Measurements from ENCODE around the gene IFI27L1. TPM values are rescaled to one million over a fixed set of nuclear protein-coding genes. Genes with fewer than 3 reads are reported as not detected.

The IFI27L1 gene
- total RNA-seq, 4 donors from 2014 or later: 6.2 to 22.6 (median 10.3) TPM

DNA sequence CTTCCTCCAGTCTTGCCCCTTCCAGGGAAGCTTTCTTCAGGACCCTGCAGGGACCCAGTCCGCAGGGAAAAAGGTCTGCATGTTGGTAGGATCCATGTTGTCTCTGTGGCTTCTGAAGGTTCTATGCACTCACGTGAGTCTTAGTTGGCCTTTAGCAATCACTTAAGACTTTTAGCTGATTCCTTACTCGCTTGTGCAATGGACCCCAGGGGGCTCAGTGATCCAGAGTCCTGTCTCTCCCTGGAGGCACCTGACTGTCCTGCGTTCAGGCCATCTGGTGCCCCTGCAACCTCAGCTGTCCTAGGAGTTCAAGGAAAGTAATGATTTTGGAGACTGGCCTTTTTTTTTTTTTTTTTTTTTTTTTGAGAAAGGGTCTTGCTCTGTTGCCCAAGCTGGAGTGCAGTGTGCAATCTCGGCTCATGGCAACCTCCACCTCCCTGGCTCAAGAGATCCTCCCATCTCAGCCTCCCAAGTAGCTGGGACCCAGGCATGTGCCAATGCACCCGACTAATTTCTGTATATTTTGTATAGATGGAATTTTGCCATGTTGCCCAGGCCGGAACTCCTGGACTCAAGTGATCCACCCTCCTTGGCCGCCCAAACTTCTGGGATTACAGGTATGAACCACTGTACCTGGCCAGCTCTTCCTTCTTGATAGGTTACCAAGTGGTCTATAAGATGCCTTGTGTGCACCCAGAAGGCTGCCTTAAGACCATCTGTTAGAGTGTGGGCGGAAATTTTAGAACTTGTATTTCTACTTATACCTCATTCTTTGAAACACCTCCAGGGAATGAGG, 43.7 kb downstream of the IFI27L1 start:
- intact Hi-C loops (cut with DNase I; ENCODE audit: low total_unique reads): no loop called here
- H3K4me3 ChIP-seq (ENCODE audit: low read depth, poor library complexity, severe bottlenecking): no peak overlapping the region
- peak in 1 of 2 donors; percentile 39 for DNase-seq (ENCODE audit: low spot score in 2 of 2)
- 80% methylated on average over 8 to 9 of the region's 9 CpGs for WGBS, 2 donors
- no peak for TF ChIP-seq POLR2A (IDR thresholded peaks at IDR 0.05)
- TF ChIP-seq, protein P1, sequence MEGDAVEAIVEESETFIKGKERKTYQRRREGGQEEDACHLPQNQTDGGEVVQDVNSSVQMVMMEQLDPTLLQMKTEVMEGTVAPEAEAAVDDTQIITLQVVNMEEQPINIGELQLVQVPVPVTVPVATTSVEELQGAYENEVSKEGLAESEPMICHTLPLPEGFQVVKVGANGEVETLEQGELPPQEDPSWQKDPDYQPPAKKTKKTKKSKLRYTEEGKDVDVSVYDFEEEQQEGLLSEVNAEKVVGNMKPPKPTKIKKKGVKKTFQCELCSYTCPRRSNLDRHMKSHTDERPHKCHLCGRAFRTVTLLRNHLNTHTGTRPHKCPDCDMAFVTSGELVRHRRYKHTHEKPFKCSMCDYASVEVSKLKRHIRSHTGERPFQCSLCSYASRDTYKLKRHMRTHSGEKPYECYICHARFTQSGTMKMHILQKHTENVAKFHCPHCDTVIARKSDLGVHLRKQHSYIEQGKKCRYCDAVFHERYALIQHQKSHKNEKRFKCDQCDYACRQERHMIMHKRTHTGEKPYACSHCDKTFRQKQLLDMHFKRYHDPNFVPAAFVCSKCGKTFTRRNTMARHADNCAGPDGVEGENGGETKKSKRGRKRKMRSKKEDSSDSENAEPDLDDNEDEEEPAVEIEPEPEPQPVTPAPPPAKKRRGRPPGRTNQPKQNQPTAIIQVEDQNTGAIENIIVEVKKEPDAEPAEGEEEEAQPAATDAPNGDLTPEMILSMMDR (IDR thresholded peaks at IDR 0.05): no peak

DNA sequence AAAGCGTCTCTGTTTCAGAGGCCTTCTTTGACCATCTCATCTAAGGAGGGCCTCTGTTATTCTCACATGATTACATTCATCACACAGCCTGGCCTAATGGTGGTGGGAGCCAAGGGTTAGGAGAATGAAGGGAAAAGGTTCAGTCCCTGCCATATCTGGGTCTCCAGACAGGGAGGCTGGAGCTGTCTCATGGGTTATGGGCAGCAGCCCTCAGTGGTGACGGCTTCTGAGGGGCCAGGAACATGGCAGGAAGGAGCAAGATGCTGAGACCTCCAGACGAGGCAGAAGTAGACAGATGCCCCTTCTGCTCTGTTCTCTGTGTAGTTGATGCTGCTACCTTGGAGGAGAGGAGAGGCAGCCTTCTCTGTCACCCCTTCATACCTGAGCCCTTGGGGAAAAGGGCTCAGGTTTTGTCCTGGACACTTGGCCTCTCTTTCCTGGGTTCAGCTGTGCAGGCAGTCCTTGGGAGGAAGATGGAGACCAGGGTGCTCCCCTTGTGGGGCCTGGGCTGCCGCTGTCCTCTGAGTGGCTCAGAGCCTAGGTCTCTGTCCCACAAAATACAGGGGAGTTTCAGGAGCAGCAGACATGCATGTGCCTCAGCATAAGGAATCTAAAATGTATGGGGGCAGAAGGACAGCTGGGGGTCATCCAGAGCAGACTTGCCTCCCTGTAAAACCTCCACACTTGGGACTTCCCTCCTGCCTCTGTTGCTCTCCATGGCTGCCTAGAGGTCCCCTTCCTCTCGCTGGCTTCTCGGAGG, 44.7 kb downstream of the IFI27L1 start:
- intact Hi-C loops (cut with DNase I; ENCODE audit: low total_unique reads): no loop called here
- peak; percentile 7 to 68 for DNase-seq (ENCODE audit: low spot score in 2 of 2)
- H3K4me3 ChIP-seq (ENCODE audit: low read depth, poor library complexity, severe bottlenecking): no peak overlapping the region
- 91 to 96% methylated on average over 6 of the region's 6 CpGs for WGBS, 2 donors
- TF ChIP-seq, protein P1 (IDR thresholded peaks at IDR 0.05): no peak
- TF ChIP-seq POLR2A (IDR thresholded peaks at IDR 0.05): no peak

DNA sequence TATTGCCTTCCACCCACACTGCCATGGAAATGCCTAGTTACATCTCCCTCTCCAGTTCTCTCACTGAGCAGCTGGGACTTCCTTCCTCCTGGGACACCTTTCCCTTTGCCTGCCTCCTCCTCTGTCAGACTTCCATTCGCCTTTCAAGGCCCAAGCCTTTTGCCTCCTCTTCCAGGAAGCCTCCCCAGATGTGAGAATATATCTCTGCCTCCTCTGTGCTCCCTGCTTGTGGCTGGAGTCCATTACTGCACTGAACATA, 45.2 kb downstream of the IFI27L1 start:
- intact Hi-C loops (cut with DNase I; ENCODE audit: low total_unique reads): no loop called here
- H3K4me3 ChIP-seq (ENCODE audit: low read depth, poor library complexity, severe bottlenecking): no peak overlapping the region
- WGBS, 2 donors: 82 to 92% methylated on average over 1 of the region's 1 CpG
- no peak for TF ChIP-seq POLR2A (IDR thresholded peaks at IDR 0.05)
- TF ChIP-seq, protein P1 (IDR thresholded peaks at IDR 0.05): no peak
- peak in 1 of 2 donors; percentile 11 for DNase-seq (ENCODE audit: low spot score in 2 of 2)

DNA sequence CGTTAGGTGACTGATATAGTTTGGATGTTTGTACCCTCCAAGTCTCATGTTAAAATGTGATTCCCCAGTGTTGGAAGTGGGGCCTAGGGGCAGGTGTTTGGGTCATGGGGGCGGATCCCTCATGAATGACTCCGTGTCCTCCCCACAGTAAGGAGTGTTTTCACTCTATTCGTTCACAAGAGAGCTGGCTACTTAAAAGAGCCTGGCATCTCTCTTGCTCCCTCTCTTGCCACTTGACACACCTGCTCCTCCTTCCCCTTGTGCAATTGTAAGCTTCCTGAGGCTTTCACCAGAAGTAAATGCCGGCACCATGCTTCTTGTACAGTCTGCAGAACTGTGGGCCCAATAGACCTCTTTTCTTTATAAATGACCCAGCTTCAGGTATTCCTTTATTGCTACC, 45.7 kb downstream of the IFI27L1 start:
- H3K4me3 ChIP-seq (ENCODE audit: low read depth, poor library complexity, severe bottlenecking): no peak overlapping the region
- intact Hi-C loops (cut with DNase I; ENCODE audit: low total_unique reads): no loop called here
- WGBS, 2 donors: 85 to 86% methylated on average over 5 of the region's 5 CpGs
- DNase-seq (ENCODE audit: low spot score in 2 of 2): peak; percentile 1 to 48
- no peak for TF ChIP-seq POLR2A (IDR thresholded peaks at IDR 0.05)
- TF ChIP-seq, protein P1 (IDR thresholded peaks at IDR 0.05): no peak

DNA sequence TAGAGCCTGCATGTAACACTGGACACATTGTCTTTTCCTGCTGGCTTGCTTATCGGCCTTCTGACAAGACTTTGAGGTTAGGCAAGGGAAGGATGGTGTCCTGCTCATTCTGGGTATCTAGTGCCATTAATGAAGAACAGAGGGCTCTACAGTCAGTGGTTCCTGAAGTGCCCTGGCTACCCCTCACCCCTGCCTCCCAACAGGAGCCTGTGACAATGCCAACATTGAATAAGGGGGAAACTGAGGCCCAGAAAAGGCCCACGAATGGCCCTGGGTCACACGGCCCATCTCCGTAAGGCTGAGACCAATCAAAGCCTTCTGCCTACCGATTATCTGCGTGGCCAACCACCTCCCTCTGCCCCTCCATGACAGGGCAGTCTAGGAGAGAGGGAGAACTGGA, 46.2 kb downstream of the IFI27L1 start:
- intact Hi-C loops (cut with DNase I; ENCODE audit: low total_unique reads): no loop called here
- TF ChIP-seq POLR2A (IDR thresholded peaks at IDR 0.05): no peak
- TF ChIP-seq, protein P1 (IDR thresholded peaks at IDR 0.05): no peak
- no peak overlapping the region for H3K4me3 ChIP-seq (ENCODE audit: low read depth, poor library complexity, severe bottlenecking)
- 86 to 96% methylated on average over 6 of the region's 6 CpGs for WGBS, 2 donors
- DNase-seq (ENCODE audit: low spot score in 2 of 2): no peak

Measured in lower leg skin (tissue), 4 donors.